ENCODE results near the gene PLD4.

GRCh38 chr14:104897330-104898194 is 27.1 kb upstream of the PLD4 start:
- TF ChIP-seq CTCF (IDR thresholded peaks at IDR 0.05) (no peak), POLR2A (IDR thresholded peaks at IDR 0.05) (no peak)
